ENCODE data around the gene ROR2. TPM values are rescaled to one million over a fixed set of nuclear protein-coding genes. Genes with fewer than 3 reads are reported as not detected.

ROR2 gene
- 10 to 100 TPM; 37.2 to 43.9 TPM for total RNA-seq

- 1% methylated on average over 16 of the region's 81 CpGs for WGBS
- H3K36me3 ChIP-seq = no peaks in the 10 kb centered on the region
- peak within 1 kb of the TSS; percentile 95 to 96 for H3K27ac ChIP-seq
- peak within 1 kb of the TSS; percentile 69 to 83 for H3K4me3 ChIP-seq
- H3K27me3 ChIP-seq (replicated peaks; ENCODE audit: insufficient read depth) = no peaks in the 10 kb centered on the region
- peaks cover 6% of the 10 kb centered on the region for H3K4me1 ChIP-seq (replicated peaks)
- peak; percentile 8 for TF ChIP-seq POLR2AphosphoS5 (IDR thresholded peaks at IDR 0.05)
- TF ChIP-seq POLR2A (IDR thresholded peaks at IDR 0.05) = peak; percentile 48
- peak; percentile 79 to 97 (median 90) for TF ChIP-seq CTCF (IDR thresholded peaks at IDR 0.05)
- peak; percentile 87 for DNase-seq (ENCODE audit: low spot score)
- intact Hi-C loops (cut with DNase I) = loop anchor here (2.0 to 10.0 kb wide), 5 partner anchors 108 to 755 kb away; partner anchors contain the start of gene SPTLC1
- no peaks in the 10 kb centered on the region for H3K9me3 ChIP-seq
Observed at GRCh38 chr9:91949946-91950664, at the start of gene ROR2. Gene ROR2 (minus strand): TSS chr9:91950228.

GRCh38 chr9:91995000-91995655 lies 45.1 kb upstream of the ROR2 start:
- H3K4me3 ChIP-seq = no peak overlapping the region
- WGBS = 30% methylated on average over 8 of the region's 8 CpGs
- intact Hi-C loops (cut with DNase I) = no loop called here

GRCh38 chr9:91994422-91994821 lies 44.4 kb upstream of the ROR2 start:
- Histone ChIP-seq H3K27ac (no peak overlapping the region), H3K36me3 (no peaks in the 10 kb centered on the region), H3K4me3 (no peak overlapping the region), H3K4me1 (replicated peaks) (no peaks in the 10 kb centered on the region), H3K9me3 (no peaks in the 10 kb centered on the region), H3K27me3 (replicated peaks; ENCODE audit: insufficient read depth) (peaks cover 4% of the 10 kb centered on the region)
- TF ChIP-seq POLR2AphosphoS5 (IDR thresholded peaks at IDR 0.05) (no peak), POLR2A (IDR thresholded peaks at IDR 0.05) (no peak), CTCF (IDR thresholded peaks at IDR 0.05) (no peak)
- intact Hi-C loops (cut with DNase I) = no loop called here
- 13% methylated on average over 4 of the region's 4 CpGs for WGBS
- no peak for DNase-seq (ENCODE audit: low spot score)

More at GRCh38 chr9:91995000-91995655, 45.1 kb upstream of the ROR2 start:
- TF ChIP-seq CTCF (IDR thresholded peaks at IDR 0.05) (no peak), POLR2AphosphoS5 (IDR thresholded peaks at IDR 0.05) (no peak), POLR2A (IDR thresholded peaks at IDR 0.05) (no peak)
- Histone ChIP-seq H3K9me3 (no peaks in the 10 kb centered on the region), H3K27me3 (replicated peaks; ENCODE audit: insufficient read depth) (peaks cover 4% of the 10 kb centered on the region), H3K4me1 (replicated peaks) (no peaks in the 10 kb centered on the region), H3K27ac (no peak overlapping the region), H3K36me3 (no peaks in the 10 kb centered on the region)
- DNase-seq (ENCODE audit: low spot score) = no peak

GRCh38 chr9:91992461-91993041 lies 42.5 kb upstream of the ROR2 start:
- no peak overlapping the region for H3K4me3 ChIP-seq
- H3K36me3 ChIP-seq = no peaks in the 10 kb centered on the region
- intact Hi-C loops (cut with DNase I) = no loop called here
- no peaks in the 10 kb centered on the region for H3K9me3 ChIP-seq
- DNase-seq (ENCODE audit: low spot score) = no peak
- peaks cover 4% of the 10 kb centered on the region for H3K27me3 ChIP-seq (replicated peaks; ENCODE audit: insufficient read depth)
- TF ChIP-seq POLR2AphosphoS5 (IDR thresholded peaks at IDR 0.05) (no peak), CTCF (IDR thresholded peaks at IDR 0.05) (no peak), POLR2A (IDR thresholded peaks at IDR 0.05) (no peak)
- no peak overlapping the region for H3K27ac ChIP-seq
- H3K4me1 ChIP-seq (replicated peaks) = no peaks in the 10 kb centered on the region
- 59% methylated on average over 12 of the region's 12 CpGs for WGBS
